ENCODE data around the gene USF3. TPM values are rescaled to one million over a fixed set of nuclear protein-coding genes. Genes with fewer than 3 reads are reported as not detected.
A peak's percentile ranks its signal among the peaks of the same experiment; 100 is the strongest.

Gene USF3
- total and polyA plus RNA-seq, 9 of the 15 experiments (the other 6 are each of a cell fraction or from before 2014, with no cell fraction given): 1.4 to 6.9 (median 3.1) TPM

DNA sequence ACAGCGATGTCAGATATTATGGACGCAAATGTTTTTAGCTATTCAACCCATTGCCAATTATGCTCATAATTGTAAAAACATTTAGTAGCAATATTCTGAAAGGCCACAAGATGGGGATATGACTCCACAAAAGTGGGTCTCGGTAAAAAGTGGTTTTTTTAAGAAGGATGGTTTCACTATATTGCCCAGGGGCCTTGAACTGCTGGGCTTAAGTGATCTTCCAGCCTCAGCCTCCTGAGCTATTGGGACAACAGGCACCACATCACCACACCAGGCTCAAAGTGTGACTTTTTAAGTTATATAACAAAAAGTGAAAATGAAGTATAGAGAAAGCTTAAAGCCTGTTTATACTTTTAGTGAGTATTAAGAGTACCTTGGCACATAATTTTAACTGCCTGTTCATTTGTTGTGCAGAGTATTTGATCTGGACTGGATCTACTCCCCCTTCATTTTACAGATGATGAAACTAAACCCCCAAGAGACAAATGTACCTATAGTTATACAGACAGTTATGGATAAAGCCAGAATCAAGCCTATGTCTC, 40.2 kb upstream of the USF3 start (continued):
- TF ChIP-seq, protein P1, sequence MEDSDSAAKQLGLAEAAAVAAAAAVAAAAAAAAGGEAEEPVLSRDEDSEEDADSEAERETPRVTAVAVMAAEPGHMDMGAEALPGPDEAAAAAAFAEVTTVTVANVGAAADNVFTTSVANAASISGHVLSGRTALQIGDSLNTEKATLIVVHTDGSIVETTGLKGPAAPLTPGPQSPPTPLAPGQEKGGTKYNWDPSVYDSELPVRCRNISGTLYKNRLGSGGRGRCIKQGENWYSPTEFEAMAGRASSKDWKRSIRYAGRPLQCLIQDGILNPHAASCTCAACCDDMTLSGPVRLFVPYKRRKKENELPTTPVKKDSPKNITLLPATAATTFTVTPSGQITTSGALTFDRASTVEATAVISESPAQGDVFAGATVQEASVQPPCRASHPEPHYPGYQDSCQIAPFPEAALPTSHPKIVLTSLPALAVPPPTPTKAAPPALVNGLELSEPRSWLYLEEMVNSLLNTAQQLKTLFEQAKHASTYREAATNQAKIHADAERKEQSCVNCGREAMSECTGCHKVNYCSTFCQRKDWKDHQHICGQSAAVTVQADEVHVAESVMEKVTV (CRISPR knock-in tag; IDR thresholded peaks at IDR 0.05): peak; percentile 38; the same call in 1 of the 2 replicates
- TF ChIP-seq, protein P2, sequence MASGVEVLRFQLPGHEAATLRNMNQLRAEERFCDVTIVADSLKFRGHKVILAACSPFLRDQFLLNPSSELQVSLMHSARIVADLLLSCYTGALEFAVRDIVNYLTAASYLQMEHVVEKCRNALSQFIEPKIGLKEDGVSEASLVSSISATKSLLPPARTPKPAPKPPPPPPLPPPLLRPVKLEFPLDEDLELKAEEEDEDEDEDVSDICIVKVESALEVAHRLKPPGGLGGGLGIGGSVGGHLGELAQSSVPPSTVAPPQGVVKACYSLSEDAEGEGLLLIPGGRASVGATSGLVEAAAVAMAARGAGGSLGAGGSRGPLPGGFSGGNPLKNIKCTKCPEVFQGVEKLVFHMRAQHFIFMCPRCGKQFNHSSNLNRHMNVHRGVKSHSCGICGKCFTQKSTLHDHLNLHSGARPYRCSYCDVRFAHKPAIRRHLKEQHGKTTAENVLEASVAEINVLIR (CRISPR knock-in tag; IDR thresholded peaks at IDR 0.05): no peak

DNA sequence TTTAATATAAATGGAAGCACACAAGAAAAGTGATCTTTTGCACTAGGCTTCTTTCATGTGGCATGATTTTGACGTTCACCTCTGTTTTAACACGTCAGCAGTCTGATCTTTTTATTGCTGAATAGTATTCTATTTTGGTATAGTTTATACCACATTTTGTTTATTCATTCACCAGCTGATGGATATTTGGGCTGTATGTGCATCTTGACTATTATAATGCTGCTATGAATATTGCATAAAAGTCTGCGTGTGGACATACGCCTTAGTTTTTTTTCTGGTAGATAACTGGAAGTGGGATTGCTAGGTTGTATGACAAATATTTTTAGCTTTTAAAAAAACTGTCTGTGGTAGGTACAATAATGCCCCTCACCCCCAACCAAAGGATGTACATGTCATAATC, 35.3 kb upstream of the USF3 start:
- POLR2A ChIA-PET: interaction anchor here (1.2 kb wide), 1 partner anchor 9 kb away, joined by 3 read pairs; no protein-coding TSS in a partner anchor

More for the DNA sequence above, 35.3 kb upstream of the USF3 start:
- Histone ChIP-seq H3K9me3 (replicated peaks; ENCODE audit: control insufficient read depth, insufficient read depth, low read depth, low read length) (no peaks in the 10 kb centered on the region; the same call in 1 of the 2 replicates), H3K4me2 (ENCODE audit: insufficient read depth, low read length) (no peak overlapping the region), H3K9ac (ENCODE audit: insufficient read depth in 1 of 2, low read depth in 2 of 2, low read length in 2 of 2) (no peak overlapping the region), H3K27me3 (ENCODE audit: control insufficient read depth in 2 of 2, insufficient read depth in 2 of 2, low read length in 2 of 2) (no peaks in the 10 kb centered on the region), H3K4me3 (no peak overlapping the region), H4K20me1 (replicated peaks; ENCODE audit: control insufficient read depth, insufficient read depth, low read length) (peaks cover 12% of the 10 kb centered on the region), H3K79me2 (ENCODE audit: control insufficient read depth, insufficient read depth, low read length) (peaks cover 100% of the 10 kb centered on the region), H3K36me3 (ENCODE audit: control insufficient read depth, insufficient read depth, low read length) (peaks cover 71% of the 10 kb centered on the region), H3K9me1 (ENCODE audit: control insufficient read depth, insufficient read depth, low read length) (no peaks in the 10 kb centered on the region), H3K27ac (ENCODE audit: extremely low read depth, low read depth, low read length) (no peak overlapping the region), H2AFZ (ENCODE audit: low read depth, low read length) (no peak overlapping the region), H3K4me1 (replicated peaks in 1 of 2; ENCODE audit: control insufficient read depth in 2 of 2, insufficient read depth in 2 of 2, low read length in 2 of 2) (no peaks in the 10 kb centered on the region)
- TF ChIP-seq, protein P3, sequence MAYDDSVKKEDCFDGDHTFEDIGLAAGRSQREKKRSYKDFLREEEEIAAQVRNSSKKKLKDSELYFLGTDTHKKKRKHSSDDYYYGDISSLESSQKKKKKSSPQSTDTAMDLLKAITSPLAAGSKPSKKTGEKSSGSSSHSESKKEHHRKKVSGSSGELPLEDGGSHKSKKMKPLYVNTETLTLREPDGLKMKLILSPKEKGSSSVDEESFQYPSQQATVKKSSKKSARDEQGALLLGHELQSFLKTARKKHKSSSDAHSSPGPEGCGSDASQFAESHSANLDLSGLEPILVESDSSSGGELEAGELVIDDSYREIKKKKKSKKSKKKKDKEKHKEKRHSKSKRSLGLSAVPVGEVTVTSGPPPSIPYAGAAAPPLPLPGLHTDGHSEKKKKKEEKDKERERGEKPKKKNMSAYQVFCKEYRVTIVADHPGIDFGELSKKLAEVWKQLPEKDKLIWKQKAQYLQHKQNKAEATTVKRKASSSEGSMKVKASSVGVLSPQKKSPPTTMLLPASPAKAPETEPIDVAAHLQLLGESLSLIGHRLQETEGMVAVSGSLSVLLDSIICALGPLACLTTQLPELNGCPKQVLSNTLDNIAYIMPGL (CRISPR knock-in tag; IDR thresholded peaks at IDR 0.05): no peak
- no peak for TF ChIP-seq TEAD1 (CRISPR knock-in tag; IDR thresholded peaks at IDR 0.05)
- no peak for DNase-seq (ENCODE audit: extremely low read depth in 1 of 4, low spot score in 3 of 4)
- WGBS (ENCODE audit: insufficient coverage, low coverage, missing lambda C conversion rate): 94% methylated on average over 4 of the region's 4 CpGs
- in situ Hi-C loops (cut with MboI): no loop called here
- CTCF ChIA-PET (ENCODE audit: low intra/inter-chr PET ratio): no interaction called here
- ATAC-seq: no peak
- BruUV-seq (replicated peaks): no TSS peak
- FAIRE-seq: no peak
- intact Hi-C loops (cut with micrococcal nuclease): loop anchor here (10.0 kb wide), 1 partner anchor 423 kb away; no protein-coding TSS in a partner anchor
